ENCODE results near the gene COG8.
"Not testable (repeated sequence)": the region's sequence is repeated elsewhere in the genome, so short reads cannot be mapped to it uniquely, and the experiment has no call there.

COG8 gene

DNA sequence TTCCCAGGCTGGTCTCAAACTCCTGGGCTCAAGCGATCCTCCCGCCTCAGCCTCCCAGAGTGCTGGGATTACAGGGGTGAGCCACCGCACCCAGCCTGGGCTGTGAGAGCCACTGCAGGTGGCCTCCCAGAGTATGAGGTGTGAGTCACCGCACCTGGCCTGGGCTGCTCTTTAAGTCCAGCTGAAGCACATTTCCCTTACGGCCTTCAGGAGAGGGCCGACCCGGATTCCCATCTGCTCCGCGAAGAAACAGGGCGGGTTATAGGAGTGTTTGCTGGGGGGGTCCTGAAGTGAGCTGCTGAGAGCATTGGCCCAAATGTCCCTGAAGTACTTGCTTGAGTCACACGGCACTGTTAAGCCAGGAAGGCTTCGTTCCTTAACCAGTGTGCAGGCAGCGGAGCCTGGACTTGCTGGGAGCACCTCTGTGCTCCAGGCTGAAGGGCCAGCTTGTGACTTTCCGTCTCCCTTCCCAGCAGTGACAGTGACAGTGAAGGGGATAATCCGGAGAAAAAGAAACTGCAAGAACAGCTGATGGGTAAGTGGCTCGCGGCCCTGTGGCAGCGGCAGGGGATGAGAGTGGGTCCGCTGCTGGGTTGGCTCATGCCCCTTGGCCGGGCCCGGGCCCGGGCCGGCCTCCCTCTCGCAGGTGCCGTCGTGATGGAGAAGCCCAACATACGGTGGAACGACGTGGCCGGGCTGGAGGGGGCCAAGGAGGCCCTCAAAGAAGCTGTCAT lies 21.0 kb downstream of the COG8 start:
- DNase-seq = no peak

- DNase-seq = no peak
Measured at GRCh38 chr16:69316595-69317034, 22.7 kb downstream of the COG8 start.

GRCh38 chr16:69315486-69316311 lies 23.7 kb downstream of the COG8 start:
- no peak for DNase-seq

GRCh38 chr16:69314534-69314933 lies 24.8 kb downstream of the COG8 start:
- no peak for DNase-seq

- no peak for DNase-seq
Measured at GRCh38 chr16:69313469-69313868, 25.9 kb downstream of the COG8 start.

GRCh38 chr16:69311533-69312387 lies 27.6 kb downstream of the COG8 start:
- no peak for DNase-seq

DNA sequence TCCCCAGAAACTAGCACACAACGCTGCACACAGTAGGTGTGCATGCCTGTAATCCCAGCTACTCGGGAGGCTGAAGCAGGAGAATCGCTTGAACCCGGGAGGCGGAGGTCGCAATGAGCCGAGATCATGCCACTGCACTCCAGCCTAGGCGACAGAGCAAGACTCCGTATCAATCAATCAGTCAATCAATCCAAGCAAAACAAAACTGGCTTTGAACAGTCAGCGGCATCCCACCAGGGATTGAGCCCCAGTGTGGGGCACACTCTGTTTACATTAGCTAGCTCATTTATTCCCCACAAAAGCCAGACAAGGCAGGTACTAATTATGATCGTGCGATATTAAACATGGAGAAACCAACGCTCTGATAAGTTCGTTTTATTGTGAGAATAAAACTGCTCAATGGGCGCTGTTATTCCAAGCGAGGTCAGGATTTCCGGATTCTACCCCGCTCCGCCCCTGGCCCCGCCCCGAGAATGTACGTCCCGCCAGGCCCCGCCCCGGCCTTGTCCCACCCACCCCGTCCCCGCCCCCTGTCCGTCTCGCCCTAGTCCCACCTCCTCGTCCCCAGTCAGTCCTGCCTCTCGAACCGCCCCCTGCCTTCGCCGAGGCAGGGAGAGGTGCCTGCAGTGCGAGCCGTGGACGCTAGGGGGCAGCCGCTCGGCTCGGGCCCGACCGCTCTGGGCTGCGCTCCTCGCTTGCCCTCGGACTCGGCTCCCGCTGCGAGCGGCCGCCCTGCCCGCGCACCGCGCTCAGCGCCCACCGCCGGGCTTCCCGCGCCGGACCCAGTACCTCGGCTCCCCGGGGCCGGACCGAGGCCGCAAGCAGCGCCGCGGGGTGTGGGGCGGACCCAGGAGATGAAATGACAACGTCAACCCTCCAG lies 28.5 kb downstream of the COG8 start, which contains the start of gene VPS4A:
TSS of gene VPS4A (plus strand) at position 698 of the 880 bp plus-strand sequence. CDS start at position 860, 162 bp downstream.
- DNase-seq = peak; percentile 97

GRCh38 chr16:69309316-69309715 lies 30.0 kb downstream of the COG8 start:
- DNase-seq = no peak

DNA sequence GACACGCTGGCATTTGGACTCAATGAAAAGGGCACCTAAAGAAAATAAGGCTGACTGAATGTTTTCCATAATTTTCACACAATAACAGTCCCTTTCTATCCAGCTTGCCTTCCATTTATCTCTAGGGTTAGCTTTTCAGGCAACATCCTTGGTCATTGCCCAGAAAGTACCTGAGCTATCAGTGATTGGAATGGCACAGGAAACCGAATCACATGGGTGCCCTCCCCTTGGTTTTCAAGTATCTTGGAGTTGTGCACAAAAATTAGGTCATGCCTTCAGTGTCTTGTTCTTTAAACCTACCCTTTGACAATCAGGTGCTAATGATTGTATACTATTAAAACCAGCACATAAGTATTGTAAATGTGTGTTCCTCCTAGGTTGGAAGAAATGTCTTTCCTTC lies 31.5 kb downstream of the COG8 start:
- DNase-seq = no peak

DNA sequence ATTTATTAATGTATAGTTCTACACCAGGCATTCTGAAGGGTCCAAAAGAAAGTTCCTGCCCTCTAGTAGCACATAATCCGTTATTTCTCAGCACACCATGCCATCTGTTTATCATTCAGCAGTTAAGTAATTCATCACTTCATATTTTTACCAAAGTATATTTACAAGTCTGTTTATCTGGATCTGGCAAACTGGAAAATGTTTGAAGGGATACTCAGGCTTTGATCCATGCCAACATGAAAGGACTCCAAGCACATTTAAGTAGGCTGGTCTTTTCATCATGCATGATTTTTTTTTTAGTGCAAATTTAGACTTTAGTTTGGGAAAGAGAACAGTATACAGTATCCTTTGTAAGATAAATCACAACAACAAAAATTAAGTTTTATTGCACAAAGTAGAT lies 32.3 kb downstream of the COG8 start:
- DNase-seq = no peak

GRCh38 chr16:69306031-69306430 lies 33.3 kb downstream of the COG8 start:
- DNase-seq = no peak

DNA sequence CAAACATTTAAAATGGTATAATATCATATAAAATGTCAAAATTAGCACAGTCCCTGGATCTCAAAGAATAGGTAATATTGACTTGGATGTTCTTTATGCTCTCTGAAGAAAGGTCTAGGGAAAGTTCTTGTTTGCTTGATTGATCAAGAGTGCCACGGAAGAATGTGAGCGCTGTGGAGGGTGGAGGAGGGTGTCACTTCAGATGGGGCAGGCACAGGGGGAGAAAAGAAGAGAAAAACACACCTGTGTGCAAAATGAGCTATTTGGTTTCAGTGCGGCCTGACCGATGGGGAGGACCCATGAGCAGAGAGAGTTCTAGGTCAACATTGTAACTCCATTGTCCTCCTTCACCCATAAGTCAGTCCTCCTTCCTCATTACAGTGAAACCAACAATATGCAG lies 37.1 kb downstream of the COG8 start:
- DNase-seq = no peak

DNA sequence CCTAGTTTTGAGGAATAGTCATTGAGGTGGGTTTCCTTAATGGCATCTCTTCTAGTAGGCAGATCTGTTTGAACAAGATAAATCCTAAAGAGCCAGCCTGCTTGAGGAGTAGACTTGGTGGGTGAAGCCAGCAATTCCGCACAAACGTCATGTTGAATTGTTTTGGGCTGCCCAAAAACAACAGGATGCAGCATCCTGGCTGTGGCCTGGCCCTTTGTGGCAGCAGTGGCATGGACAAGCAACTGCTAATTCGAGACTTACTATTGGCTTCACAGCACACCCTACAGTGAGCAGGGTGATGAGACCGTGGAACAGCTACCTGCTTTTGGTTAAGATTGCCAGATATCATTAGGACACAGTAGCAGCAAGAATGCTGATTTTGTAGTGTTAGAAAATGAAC lies 37.5 kb downstream of the COG8 start:
- DNase-seq = no peak

DNA sequence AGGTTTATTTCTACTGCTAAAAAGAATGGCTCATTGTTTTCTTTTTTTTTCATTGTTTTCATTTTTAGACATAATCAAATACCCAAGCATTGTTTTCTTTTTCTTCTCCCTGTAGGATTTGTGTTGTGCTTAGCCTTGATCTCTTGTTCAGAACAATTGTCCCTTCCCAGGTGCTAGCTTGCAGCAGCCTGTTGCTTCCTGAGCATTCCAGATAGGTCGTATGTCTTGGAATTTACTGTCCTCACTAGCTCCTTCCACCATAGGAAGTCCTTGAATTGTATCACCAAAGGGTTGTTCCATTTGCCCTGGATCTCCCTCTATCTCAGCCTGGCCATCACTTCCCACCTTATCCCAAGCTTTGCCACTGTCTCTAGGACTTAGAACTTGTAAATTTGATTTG lies 38.2 kb downstream of the COG8 start:
- DNase-seq = no peak

DNA sequence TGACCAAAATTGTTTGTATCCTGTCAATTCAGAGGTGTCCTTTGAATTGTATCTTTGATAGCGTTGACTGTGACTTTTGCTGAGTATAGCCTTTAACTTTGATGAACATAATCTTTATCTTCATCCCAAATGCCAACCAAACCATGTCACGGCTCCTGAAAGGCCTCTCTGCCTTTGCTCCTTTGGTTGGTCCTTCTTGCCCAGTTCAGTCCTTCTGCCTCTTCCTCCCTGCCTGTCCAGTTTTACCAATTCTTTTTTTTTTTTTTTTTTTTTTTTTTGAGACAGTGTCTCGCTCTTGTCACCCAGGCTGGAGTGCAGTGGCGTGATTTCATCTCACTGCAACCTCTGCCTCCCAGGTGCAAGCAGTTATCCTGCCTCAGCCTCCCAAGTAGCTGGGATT lies 41.1 kb downstream of the COG8 start:
- no peak for DNase-seq

DNA sequence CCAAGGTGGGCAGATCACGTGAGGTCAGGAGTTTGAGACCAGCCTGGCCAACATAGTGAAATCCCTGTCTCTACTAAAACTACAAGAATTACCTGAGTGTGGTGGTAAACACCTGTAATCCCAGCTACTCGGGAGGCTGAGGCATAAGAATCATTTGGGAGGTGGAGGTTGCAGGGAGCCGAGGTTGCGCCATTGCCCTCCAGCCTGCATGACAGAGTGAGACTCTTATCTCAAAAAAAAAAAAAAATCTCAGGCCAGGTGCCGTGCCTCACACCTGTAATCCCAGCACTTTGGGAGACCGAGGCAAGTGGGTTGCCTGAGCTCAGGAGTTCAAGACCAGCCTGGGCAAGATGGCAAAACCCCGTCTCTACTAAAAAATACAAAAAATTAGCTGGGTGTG lies 42.6 kb downstream of the COG8 start:
- DNase-seq = not testable (repeated sequence)

DNA sequence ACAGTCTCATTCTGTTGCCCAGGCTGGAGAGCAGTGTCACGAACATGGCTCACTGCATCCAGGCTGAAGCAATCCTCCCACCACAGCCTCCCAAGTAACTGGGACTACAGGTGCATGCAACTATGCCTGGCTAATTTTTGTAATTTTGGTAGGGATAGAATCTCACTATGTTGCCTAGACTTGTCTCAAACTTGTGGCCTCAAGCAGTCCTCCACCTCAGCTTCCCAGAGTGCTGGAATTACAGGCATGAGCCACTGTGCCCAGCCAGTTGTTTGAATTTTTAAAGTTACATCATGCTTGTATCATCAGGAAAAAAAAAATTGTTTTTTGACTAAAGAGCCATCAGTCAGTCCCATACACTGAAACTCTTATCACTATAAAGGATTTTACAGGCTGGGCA lies 45.3 kb downstream of the COG8 start:
- no peak for DNase-seq

- no peak for DNase-seq
Measured at GRCh38 chr16:69293401-69293800, 46.0 kb downstream of the COG8 start.

DNA sequence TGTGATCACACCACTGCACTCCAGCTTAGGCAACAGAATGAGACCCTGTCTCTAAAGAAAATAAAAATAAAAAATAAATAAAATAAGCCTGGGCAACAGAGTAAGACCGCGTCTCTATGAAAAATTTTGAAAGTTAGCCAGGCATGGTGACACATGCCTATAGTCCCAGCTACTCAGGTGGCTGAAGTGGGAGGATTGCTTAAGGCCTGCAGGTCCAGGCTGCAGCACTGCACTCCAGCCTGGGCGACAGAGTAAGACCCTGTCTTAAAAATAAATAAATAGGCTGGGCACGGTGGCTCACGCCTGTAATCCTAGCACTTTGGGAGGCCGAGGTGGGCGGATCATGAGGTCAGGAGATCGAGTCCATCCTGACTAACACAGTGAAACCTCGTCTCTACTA lies 47.7 kb downstream of the COG8 start:
- not testable (repeated sequence) for DNase-seq

- DNase-seq = no peak
Measured at GRCh38 chr16:69286941-69287713, 52.2 kb downstream of the COG8 start.

GRCh38 chr16:69285240-69285639 lies 54.1 kb downstream of the COG8 start:
- no peak for DNase-seq

Measured in activated effector memory CD4-positive, alpha-beta T cell treated with Interleukin-2 at 50 U/mL for 16 hours (primary cell).